NK-92 (cell line): ENCODE data around the gene OR10H2.
"Not testable (repeated sequence)": the region's sequence is repeated elsewhere in the genome, so short reads cannot be mapped to it uniquely, and the experiment has no call there.

Experiments
- DNase-seq: peaks from one replicate; lab custom pipeline; 2025; ENCODE audit not compliant: unreplicated experiment; lab: John Stamatoyannopoulos, UW

Gene OR10H2, protein sequence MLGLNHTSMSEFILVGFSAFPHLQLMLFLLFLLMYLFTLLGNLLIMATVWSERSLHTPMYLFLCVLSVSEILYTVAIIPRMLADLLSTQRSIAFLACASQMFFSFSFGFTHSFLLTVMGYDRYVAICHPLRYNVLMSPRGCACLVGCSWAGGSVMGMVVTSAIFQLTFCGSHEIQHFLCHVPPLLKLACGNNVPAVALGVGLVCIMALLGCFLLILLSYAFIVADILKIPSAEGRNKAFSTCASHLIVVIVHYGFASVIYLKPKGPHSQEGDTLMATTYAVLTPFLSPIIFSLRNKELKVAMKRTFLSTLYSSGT

DNA sequence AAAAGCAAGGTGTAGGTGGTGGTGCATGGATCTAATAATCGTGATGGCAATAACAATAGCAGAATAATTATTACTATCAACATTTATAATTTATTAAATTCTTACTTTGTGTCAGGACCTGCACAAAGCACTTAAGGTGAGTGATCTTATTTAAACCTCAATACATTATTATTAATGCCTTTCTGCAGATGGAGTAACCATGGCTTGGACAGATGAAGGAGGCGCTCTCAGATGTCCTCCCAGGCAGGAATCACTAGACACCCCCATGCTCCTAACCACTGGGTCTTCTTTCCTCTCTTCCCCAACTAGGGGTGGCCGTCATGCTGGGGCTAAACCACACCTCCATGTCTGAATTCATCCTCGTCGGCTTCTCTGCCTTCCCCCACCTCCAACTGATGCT is at the start of gene OR10H2:
TSS of gene OR10H2 (plus strand) at position 301 of the 400 bp plus-strand sequence. CDS start at position 321, 20 bp downstream.
- no peak for DNase-seq

GRCh38 chr19:15679089-15679488 is 48.7 kb upstream of the OR10H2 start:
- no peak for DNase-seq

GRCh38 chr19:15679865-15680264 is 48.0 kb upstream of the OR10H2 start:
- not testable (repeated sequence) for DNase-seq

DNA sequence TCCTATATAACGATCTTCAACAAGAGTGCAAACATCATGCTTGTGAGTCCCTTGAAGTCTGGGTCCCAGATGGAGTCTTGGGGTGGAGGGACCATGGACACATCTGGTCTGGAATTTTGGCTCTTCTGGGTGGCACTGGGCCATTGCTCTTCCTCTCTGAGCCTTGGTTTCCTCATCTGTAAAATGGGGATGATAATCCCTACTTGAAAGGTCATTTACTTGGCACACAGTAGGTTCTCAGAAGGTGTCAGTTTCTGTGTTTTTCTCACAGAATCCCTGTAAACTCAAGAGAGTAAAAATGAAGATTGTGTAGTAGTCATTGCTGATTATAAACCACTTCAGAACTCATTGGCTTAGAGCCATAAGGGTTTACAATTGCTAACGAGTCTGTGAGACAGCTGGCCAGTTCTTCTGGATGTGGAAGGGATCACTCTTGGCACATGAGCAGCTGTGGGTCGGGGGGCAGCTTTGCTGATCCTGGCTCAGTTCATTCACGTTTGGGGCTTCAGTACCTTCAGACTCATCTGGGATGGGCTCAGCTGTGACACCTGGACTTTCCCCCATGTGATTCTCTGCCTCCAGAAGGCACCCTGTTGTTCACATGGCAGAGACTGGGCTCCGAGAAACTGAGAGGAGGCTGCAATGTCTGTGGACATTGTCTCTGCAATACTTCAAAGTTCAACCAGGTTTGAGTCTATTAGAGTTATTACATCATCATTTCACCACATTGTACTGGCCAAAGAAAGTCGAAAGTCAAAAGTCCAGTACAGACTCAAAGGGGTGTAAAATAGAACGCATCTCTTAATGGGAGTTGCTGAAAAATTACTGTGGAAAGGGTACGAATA is 47.1 kb upstream of the OR10H2 start:
- no peak for DNase-seq

- no peak for DNase-seq
Measured at GRCh38 chr19:15683411-15683810, 44.4 kb upstream of the OR10H2 start.

GRCh38 chr19:15684828-15685227 is 43.0 kb upstream of the OR10H2 start:
- DNase-seq: no peak

- no peak for DNase-seq
Measured at GRCh38 chr19:15696654-15697194, 31.1 kb upstream of the OR10H2 start.

DNA sequence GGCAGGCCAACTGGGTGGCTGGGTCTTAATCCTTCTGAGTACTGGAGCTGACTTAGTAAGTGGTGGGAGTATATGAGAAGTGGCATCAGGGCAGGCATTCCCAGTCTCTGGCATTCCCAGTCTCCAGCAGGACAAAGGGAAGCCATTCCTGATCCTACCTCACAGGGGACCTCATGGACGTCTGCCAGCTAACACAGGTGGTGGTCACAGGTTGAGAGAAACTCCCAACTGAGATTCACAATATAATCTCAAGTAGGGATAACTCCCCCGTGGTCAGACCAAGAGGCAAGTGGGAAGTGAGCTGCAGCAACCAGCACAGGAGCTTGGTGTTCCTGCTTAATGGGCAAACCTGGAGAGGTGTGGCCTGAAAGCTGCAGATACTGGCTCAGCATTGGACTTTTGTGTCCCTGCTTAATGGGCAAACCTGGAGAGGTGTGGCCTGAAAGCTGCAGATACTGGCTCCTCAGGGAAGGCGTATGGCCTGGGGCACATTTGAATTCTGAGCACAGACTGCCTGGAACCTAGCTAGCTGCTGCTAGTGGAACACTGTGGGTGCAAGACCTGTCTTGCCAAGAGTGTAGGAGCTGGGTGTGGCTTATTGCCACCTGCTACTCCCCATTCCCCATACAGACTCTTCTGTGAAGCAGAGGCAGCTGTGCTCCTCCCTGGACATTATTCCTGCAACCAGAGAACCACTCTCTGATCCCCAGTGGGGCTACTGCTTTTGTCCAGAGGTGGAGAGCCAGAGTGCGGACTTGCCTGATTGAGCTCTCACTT is 25.9 kb upstream of the OR10H2 start:
- no peak for DNase-seq

DNA sequence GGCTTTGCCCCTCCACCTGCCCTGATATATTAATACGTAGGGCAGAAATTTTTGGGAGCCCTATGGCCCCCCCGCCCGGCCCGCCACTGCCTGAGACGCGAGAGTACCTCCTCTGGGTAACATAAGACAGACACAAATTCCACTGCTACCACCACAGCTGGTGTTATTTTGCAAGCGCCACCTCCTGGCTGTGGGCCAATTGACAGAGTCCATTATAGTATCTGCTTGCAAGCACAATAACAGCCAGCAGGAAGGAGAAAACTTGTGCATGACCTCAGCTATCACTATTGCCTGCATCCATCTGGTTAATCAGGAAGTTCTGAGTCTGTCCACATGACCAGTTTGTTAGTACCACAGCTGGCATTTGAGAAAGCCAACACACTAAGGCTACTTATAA is 25.3 kb upstream of the OR10H2 start:
- no peak for DNase-seq

GRCh38 chr19:15714638-15715037 is 13.2 kb upstream of the OR10H2 start:
- DNase-seq: no peak

- DNase-seq: no peak
Measured at GRCh38 chr19:15715642-15716041, 12.2 kb upstream of the OR10H2 start.

- DNase-seq: no peak
Measured at GRCh38 chr19:15717809-15718208, 10.0 kb upstream of the OR10H2 start.

DNA sequence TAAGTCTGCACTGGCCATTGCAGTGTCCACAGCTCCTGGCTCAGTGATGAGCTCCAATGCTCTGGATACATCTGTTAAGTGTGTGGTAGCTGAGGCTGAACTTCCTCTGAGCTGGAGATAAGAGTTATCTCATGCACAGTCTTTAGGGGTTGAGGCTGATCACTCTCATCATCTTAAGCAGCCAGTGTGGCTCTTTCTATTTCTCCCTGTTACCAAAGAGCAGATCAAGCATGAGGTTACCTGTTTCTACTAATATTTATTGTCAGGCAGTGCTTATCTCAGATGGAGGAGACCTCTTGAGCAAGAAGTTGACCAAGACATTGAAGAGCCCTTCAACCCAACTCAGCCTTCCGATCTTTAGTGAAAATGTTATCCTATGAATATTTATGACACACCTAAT is 6.6 kb upstream of the OR10H2 start:
- DNase-seq: no peak

GRCh38 chr19:15722956-15723355 is 4.9 kb upstream of the OR10H2 start:
- no peak for DNase-seq

DNA sequence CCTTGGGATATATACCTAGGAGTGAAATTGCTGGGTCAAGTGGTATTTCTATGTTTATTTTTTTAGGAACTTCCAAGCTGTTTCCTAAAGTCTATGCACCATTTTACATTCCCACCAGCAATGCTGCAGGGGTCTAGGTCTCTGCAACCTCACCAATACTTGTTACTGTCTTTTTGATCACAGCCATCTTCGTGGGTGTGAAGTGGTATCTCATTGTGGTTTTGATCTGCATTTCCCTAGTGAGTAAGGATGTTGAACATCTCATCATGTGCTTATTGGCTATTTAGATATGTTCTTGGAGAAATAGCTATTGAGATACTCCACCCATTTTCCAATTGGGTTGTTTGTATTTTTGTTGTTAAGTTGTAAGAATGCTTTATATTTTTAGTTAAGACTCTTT is 2.7 kb downstream of the OR10H2 start:
- DNase-seq: no peak

GRCh38 chr19:15732388-15732787 is 4.6 kb downstream of the OR10H2 start:
- DNase-seq: no peak

- no peak for DNase-seq
Measured at GRCh38 chr19:15733895-15734294, 6.1 kb downstream of the OR10H2 start.

DNA sequence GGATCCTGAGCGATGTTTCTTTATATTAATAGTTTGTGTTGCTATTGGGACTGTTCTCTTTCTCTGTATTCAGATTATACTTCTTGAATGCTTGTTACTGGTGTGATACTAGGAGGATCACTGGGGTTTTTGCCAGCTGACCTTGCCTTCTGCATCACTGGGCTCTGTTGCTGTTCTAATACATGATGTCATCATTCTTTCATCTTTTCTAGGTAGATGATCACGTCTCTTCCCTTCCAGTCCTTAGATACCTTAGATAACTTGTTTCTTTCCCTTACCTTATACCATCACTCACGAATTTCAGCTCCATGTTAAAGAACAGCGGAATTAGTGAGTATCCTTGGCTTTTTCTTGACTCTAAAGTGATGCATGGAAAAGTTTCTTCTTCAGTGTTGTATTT is 9.9 kb downstream of the OR10H2 start, which contains the start of gene OR10H3:
TSS of gene OR10H3 (plus strand) at position 264 of the 400 bp plus-strand sequence. CDS start 3,408 bp downstream, outside the sequence.
- DNase-seq: no peak

DNA sequence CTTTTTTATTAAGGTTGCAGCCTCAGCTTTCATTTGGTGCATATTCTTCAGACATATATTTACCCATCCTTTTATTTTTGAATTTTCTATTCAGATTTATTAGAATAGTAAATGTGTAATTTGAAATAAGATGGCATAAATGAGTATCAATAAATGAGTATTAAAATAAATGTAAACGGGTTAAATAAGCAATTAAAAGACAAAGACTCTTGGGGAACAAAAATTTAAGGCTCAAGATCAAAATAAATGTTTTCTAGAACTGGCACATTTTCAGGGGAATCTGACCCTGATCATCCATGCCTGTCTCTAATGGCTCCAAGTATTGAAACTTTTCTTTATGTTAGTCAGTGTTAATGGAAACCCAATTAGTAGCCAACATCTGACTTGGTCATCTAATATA is 13.0 kb downstream of the OR10H2 start:
- DNase-seq: no peak

DNA sequence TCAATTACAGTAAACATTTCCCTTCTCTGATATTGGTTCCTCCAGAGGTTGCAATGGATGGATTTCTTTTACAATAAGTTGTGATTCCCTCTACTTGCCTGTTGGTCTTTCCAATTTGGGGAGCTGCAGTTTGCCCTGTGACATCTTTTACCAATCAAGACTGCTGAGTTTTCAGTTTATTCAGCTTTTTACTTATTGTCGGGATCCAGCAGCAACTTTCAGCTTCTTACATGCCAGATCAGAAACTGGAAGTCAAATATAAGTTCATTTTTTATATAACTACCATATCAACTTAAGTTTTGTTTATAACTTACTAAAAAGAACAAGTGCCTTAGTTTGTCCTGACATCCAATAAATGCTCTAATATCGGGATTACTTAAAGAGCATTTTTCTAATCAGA is 20.4 kb downstream of the OR10H2 start:
- DNase-seq: no peak

DNA sequence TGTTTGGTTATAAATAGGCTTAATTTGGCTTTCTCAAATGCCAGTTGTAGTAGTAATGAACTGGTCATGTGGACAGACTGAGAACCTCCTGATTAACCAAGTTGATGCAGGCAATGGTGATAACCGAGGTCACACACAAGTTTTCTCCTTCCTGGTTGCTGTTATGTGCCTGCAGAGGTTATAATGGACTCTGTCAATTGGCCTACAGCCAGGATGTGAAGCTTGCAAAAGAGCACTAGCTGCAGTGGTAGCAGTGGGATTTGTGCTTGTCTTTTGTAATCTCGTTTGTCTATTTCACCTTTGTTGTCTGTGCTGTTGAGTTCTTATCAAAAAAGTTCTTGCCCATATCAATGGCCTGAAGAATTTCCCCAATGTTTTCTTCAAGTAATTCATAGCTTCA is 30.6 kb downstream of the OR10H2 start:
- no peak for DNase-seq
